Cardiac muscle cell (in vitro differentiated cells and primary cell): ENCODE results near the gene GNAL. TPM values are rescaled to one million over a fixed set of nuclear protein-coding genes. Genes with fewer than 3 reads are reported as not detected.
A peak's percentile ranks its signal among the peaks of the same experiment; 100 is the strongest.

ENCODE experiments used
- DNase-seq, 2 donors: peaks; one replicate each; pipeline versions ENCODE4 v3.0.0 to v3.0.0-alpha.2; 2010 to 2017; ENCODE audit warnings: low read depth in 1 of 2, low spot score in 1 of 2
- H3K27ac ChIP-seq: fragments of 200-600 bp; sonication (generic); 2 replicates; pipeline ENCODE4 v1.5.1; 2016
- H3K27me3 ChIP-seq: fragments of 200-600 bp; sonication (generic); 2 replicates; pipeline ENCODE4 v1.6.0; 2016; ENCODE audit warnings: control low read depth
- H3K36me3 ChIP-seq: fragments of 200-600 bp; sonication (generic); 2 replicates; pipeline ENCODE4 v1.5.1; 2016; ENCODE audit warnings: control low read depth
- H3K4me1 ChIP-seq: fragments of 200-600 bp; sonication (generic); 2 replicates; pipeline ENCODE4 v1.8.1; 2017; ENCODE audit warnings: low read depth, mild to moderate bottlenecking, mixed run types
- H3K4me3 ChIP-seq: fragments of 200-600 bp; sonication (generic); 2 replicates; pipeline ENCODE4 v1.5.1; 2016; ENCODE audit warnings: mild to moderate bottlenecking
- H3K9me3 ChIP-seq: fragments of 200-600 bp; sonication (generic); 2 replicates; pipeline ENCODE4 v1.5.1; 2017; ENCODE audit warnings: low read depth, mild to moderate bottlenecking, control low read depth
- CTCF ChIP-seq: IDR thresholded peaks from 2 replicates; pipeline ENCODE4 v1.5.1; 2012; ENCODE audit warnings: low read depth, mild to moderate bottlenecking, low read length
- polyA plus RNA-seq: library from polyadenylated mRNA; unstranded; fragments of >200 nt; fragmentation: Nextera tagmentation; extraction: Ambion mirVana; gene quantifications from 2 replicates; pipeline ENCODE4 v1.2.1, GENCODE V29; 2016
- total RNA-seq: library from RNA; depleted of rRNA; stranded (reverse); fragments of >200 nt; gene quantifications from 2 replicates; pipeline ENCODE4 v1.2.3, GENCODE V29; 2016

The GNAL gene
- total and polyA plus RNA-seq, 2 experiments from 2014 or later: 10.4 to 10.6 TPM

DNA sequence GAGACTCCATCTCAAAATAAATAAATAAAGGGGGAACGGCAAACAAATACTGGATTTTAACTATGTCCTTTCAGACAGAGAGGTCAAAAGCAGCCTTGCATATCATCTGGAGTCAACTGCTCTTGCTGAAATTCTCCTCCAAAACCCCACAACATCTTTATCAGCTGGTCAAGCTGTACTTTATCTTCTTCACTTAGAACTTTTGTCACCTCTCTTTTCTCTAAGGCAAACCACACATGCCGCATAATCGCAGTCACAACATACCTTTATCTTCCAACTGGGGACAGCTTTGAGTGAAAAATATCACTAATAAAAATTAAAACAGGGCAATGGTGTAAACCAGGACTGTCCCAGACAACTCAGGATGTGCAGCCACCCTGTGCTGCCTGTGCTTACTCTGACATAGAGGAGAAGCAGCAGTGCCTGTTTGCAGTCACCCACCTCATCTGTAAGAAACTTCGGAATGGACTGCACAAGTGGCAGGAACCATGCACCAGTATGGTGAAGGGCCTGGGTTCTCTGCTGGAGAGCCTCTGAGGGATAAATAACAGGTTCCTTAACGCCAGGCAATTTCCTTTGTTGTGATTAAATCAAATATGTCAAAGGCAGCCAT lies 212.9 kb downstream of the GNAL start:
- Histone ChIP-seq H3K9me3 (no peaks in the 10 kb centered on the region), H3K27ac (peak overlapping the region; percentile 13), H3K27me3 (no peaks in the 10 kb centered on the region), H3K4me1 (peaks cover 15% of the 10 kb centered on the region), H3K36me3 (no peaks in the 10 kb centered on the region), H3K4me3 (no peak overlapping the region)
- no peak for TF ChIP-seq CTCF
- DNase-seq: no peak

- DNase-seq: peak; percentile 38 to 59
- H3K36me3 ChIP-seq: no peaks in the 10 kb centered on the region
- no peaks in the 10 kb centered on the region for H3K27me3 ChIP-seq
- peak overlapping the region; percentile 13 for H3K27ac ChIP-seq
- no peak for TF ChIP-seq CTCF
- H3K4me1 ChIP-seq: peaks cover 15% of the 10 kb centered on the region
- H3K9me3 ChIP-seq: no peaks in the 10 kb centered on the region
- no peak overlapping the region for H3K4me3 ChIP-seq
Observed at GRCh38 chr18:11902522-11903292, 213.6 kb downstream of the GNAL start.

GRCh38 chr18:11905613-11906012 lies 216.5 kb downstream of the GNAL start:
- Histone ChIP-seq H3K9me3 (no peaks in the 10 kb centered on the region), H3K4me1 (peaks cover 19% of the 10 kb centered on the region), H3K4me3 (no peak overlapping the region), H3K36me3 (no peaks in the 10 kb centered on the region), H3K27ac (no peak overlapping the region), H3K27me3 (no peaks in the 10 kb centered on the region)
- DNase-seq: no peak
- no peak for TF ChIP-seq CTCF

- no peaks in the 10 kb centered on the region for H3K9me3 ChIP-seq
- no peaks in the 10 kb centered on the region for H3K36me3 ChIP-seq
- H3K4me1 ChIP-seq: peaks cover 19% of the 10 kb centered on the region
- H3K27ac ChIP-seq: no peak overlapping the region
- no peak for TF ChIP-seq CTCF
- H3K4me3 ChIP-seq: no peak overlapping the region
- H3K27me3 ChIP-seq: no peaks in the 10 kb centered on the region
- DNase-seq: no peak
Observed at GRCh38 chr18:11906176-11906575, 217.1 kb downstream of the GNAL start.

DNA sequence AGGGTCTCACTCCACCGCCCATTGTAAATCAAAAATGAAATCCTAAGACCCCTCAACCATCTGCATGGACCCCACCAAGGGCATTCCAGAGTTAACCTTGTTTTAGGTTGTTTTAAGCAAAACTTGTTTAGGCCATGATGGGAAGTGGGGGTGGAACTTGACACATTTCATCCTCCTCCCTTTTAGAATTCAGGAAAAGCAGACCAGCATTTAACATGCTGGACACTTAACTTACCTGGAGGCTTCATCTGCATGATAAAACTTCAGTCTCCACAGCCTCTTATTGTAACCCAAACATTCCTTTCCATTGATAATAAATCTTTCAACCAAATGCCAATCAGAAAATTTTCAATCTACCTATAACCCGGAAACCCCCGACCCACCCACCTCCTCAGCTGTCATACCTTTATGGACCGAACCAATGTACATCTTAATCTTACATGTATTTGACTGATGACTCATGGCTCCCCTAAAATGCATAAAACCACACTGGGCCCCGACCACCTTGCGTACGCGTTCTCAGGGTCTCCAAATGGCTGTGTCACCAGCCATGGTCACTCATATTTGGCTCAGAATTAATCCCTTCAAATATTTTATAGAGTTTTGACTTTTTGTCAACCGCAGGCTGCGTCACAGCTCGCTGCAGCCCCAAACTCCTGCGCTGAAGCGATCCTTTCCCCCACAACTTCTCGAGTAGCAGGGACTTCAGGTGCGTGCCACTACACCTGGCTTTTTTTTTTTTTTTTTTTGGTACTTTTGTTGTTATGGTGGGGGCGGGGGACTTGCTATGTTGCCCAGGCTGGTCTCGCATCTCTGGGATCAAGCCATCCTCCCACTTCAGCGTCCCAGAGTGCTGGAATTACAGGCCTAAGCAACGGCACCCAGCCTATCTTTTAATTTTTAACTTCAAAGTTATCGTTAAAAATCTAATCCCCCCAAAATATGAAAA lies 218.1 kb downstream of the GNAL start:
- Histone ChIP-seq H3K36me3 (no peaks in the 10 kb centered on the region), H3K9me3 (no peaks in the 10 kb centered on the region), H3K4me1 (peaks cover 15% of the 10 kb centered on the region), H3K27me3 (no peaks in the 10 kb centered on the region), H3K4me3 (peak overlapping the region; percentile 55), H3K27ac (no peak overlapping the region)
- no peak for TF ChIP-seq CTCF
- DNase-seq: no peak
